22Rv1 (cell line): ENCODE results near the gene SLC7A14.

Experiments used
- H3K27ac ChIP-seq: fragments of 450-650 bp; 2 replicates; pipeline ENCODE4 v1.5.1; 2017
- ZFX ChIP-seq: fragments of 450-650 bp; IDR thresholded peaks from 2 replicates; pipeline ENCODE4 v1.6.1; 2017; ENCODE audit warnings: antibody characterized with exemption, borderline replicate concordance
- TF ChIP-seq, protein P1 (sequence below): fragments of 450-650 bp; IDR thresholded peaks from 2 replicates; pipeline ENCODE4 v1.5.1; 2017; ENCODE audit warnings: mild to moderate bottlenecking

SLC7A14 gene

DNA sequence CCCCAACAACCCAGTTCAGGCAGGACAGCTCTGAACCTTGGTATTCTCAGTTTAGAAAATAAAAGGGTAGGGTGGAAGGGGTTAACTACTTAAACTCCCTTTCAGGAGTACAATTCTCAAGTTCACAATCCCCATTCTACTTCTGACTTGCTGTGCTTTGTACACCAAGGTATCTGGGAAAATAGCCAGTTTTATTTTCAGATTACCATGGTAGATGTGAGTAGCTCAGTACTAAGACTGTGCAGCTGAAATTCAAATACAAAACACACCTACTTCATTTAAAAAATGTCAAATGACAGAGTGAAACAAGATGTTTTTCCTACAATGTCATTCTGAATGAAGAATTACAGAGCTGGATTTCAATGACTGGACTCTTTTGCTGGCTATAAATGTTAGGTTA lies 27.4 kb downstream of the SLC7A14 start:
- TF ChIP-seq, protein P1, sequence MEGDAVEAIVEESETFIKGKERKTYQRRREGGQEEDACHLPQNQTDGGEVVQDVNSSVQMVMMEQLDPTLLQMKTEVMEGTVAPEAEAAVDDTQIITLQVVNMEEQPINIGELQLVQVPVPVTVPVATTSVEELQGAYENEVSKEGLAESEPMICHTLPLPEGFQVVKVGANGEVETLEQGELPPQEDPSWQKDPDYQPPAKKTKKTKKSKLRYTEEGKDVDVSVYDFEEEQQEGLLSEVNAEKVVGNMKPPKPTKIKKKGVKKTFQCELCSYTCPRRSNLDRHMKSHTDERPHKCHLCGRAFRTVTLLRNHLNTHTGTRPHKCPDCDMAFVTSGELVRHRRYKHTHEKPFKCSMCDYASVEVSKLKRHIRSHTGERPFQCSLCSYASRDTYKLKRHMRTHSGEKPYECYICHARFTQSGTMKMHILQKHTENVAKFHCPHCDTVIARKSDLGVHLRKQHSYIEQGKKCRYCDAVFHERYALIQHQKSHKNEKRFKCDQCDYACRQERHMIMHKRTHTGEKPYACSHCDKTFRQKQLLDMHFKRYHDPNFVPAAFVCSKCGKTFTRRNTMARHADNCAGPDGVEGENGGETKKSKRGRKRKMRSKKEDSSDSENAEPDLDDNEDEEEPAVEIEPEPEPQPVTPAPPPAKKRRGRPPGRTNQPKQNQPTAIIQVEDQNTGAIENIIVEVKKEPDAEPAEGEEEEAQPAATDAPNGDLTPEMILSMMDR, result no peak
- TF ChIP-seq ZFX, result no peak
- H3K27ac ChIP-seq, result no peak overlapping the region

DNA sequence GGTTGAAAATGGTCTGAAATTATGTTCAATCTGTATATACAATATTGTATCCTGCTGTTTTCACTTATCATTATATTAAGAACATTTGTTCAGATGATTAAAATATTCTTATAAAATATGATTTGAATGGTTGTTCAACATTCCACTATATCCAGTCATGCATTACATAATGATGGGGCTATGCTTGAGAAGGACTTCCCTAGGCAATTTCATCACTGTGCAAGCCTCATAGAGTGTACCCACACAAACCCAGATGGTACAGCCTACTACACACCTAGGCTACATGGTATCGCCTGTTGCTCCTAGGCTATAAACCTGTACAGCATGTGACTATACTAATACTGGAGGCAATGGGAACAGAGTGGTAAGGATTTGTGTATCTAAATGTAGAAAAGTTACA lies 30.5 kb downstream of the SLC7A14 start:
- H3K27ac ChIP-seq, result no peak overlapping the region
- TF ChIP-seq, protein P1, result no peak
- TF ChIP-seq ZFX, result no peak

DNA sequence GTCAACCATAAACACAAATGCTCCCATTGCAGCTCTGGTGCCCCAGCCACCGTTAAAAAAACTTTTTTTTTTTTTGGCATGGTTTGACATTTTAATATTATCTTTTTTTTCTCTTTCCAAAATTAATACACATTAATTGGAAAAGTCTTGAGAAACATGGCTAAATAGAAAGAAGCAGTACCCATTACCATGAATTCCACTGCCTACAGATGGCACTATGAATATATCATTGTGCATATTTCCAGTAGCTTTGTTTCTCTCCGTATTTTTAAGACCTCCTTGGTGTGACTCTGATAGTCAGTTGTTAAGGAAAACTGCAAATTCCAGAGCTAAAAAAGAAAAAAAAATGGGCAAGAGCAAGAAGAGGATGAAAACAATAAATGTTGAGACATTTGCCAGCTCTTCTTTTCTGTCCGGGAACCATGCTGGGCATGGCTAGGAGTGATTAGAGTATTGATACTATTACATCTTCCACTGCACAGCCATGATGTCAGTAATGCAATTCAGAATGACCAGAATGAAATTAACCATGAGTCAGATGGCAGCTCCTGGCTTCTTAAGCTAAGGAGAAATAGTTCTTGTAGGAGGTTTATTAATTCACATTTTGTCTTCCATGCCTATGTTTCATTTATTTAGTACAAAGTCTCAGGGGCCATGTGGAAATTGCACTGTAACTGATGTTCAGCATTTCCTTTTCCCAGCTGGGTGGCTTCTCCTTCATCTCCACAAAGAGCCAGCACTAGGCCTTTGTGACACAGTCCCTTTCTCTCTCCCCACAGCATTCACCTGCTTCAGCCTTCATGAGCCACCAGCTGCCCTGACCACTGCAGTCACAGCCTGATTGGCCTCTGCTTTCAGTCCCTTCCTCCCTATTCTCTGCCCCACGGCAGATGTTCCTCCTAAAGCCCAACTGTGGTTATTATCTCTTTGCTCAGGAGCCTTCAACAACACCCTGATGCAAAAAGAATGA lies 31.8 kb downstream of the SLC7A14 start:
- H3K27ac ChIP-seq, result no peak overlapping the region
- TF ChIP-seq ZFX, result no peak
- TF ChIP-seq, protein P1, result no peak

DNA sequence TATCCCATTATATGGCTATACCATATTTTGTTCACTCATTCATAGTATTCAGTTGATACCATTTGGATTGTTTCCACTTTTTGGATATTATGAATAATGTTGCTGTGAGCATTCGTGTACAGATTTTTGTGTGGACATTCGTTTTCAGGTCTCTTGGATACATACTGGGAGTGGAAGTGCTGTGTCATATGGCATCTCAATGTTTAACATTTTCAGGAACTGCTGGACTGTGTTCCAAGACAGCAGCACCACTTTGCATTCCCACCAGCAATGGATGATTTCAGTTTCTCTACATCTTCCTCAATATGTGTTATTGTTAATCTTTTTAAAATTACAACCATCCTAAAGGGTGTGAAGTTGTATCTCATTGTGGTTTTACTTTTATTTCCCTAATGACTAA lies 34.6 kb downstream of the SLC7A14 start:
- TF ChIP-seq, protein P1, result no peak
- TF ChIP-seq ZFX, result no peak
- no peak overlapping the region for H3K27ac ChIP-seq

DNA sequence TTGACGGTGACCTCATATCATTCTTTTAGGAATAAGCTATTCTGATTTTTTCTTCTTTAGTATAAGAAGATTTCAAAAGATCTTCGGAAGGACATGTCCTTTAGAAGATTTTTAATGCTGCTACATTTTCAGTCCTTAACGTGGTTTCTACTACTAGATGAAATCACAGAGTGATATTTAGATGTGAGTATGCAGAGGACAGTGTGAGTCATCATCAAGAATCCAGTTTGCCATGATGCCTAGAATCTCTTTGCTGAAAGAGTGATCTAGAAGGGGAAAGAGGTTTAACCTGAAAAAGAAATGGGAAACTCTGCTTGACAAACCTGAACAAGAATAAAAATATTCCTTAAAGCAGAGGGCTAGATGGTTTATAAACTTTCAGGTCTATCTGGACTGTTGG lies 43.2 kb downstream of the SLC7A14 start:
- H3K27ac ChIP-seq, result no peak overlapping the region
- TF ChIP-seq ZFX, result no peak
- TF ChIP-seq, protein P1, result no peak

DNA sequence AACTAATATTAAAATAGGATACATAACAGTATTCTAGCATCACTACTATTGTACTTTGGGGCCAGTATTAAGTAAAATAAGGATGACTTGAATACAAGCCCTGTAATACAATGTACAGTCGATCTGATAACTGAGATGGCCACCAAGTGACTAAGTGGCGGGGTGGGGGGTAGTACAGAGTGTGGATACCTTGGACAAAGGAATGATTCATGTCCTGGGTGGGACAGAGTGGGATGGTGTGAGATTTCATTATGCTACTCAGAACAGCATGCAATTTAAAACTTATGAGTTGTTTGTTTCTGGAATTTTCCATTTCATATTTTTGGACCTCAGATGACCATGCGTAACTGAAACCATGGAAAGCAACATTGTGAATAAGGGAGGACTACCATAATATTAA lies 46.0 kb downstream of the SLC7A14 start:
- H3K27ac ChIP-seq, result no peak overlapping the region
- no peak for TF ChIP-seq ZFX
- TF ChIP-seq, protein P1, result no peak

DNA sequence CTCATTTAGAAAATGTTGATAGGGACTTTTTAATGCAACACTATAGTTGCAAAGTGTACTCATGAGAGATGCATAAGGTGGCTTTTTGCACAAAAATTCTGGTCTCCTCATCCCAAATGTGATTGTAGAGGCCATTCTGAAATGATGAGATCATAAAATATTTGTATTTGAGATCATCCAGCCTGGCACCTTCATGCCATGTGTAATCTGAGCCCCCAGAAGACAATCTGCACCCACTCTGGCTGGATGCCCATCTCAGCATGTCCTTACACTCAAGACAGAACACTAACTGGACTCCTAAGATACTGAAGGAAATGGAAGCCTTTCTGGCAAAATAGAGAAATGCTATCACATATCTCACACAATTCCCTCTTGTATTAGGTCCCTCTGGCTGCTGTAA lies 49.2 kb downstream of the SLC7A14 start:
- no peak overlapping the region for H3K27ac ChIP-seq
- TF ChIP-seq, protein P1, result no peak
- no peak for TF ChIP-seq ZFX
